Kidney (tissue), 14 donors: Measurements from ENCODE around the gene TM2D1. TPM values are rescaled to one million over a fixed set of nuclear protein-coding genes. Genes with fewer than 3 reads are reported as not detected.
A peak's percentile ranks its signal among the peaks of the same experiment; 100 is the strongest.

Experiments used
- DNase-seq, 5 donors: peaks; one replicate each; pipeline ENCODE4 v3.0.0-alpha.2; 2013 to 2020
- FAIRE-seq: peaks from 2 replicates; lab custom pipeline; 2012; peaks lifted over from hg19 to GRCh38; lab: Jason Lieb, UNC
- H3K27ac ChIP-seq, 2 donors: one replicate each; pipeline ENCODE4 v1.7.0; 2013; ENCODE audit warnings: low read depth in 2 of 2, low read length in 2 of 2, inconsistent platforms in 1 of 2
- H3K27me3 ChIP-seq: one replicate; pipeline ENCODE4 v1.7.1; 2013; ENCODE audit warnings: low read length, inconsistent platforms; ENCODE audit not compliant: control insufficient read depth, insufficient read depth
- H3K36me3 ChIP-seq, 3 donors: one replicate each; pipeline versions ENCODE4 v1.7.0 to v1.7.1; 2013; ENCODE audit warnings: low read length in 3 of 3, control low read depth in 1 of 3, inconsistent platforms in 1 of 3; ENCODE audit not compliant: insufficient read depth in 3 of 3, control insufficient read depth in 2 of 3
- H3K4me1 ChIP-seq, 3 donors: one replicate each; pipeline versions ENCODE4 v1.7.0 to v1.7.1; 2013; ENCODE audit warnings: low read length in 3 of 3, inconsistent platforms in 1 of 3, low read depth in 1 of 3; ENCODE audit not compliant: control insufficient read depth in 2 of 3, insufficient read depth in 2 of 3
- H3K4me3 ChIP-seq, 3 donors: one replicate each; pipeline versions ENCODE4 v1.7.0 to v1.8.1; 2013; ENCODE audit warnings: low read length in 3 of 3, control low read depth in 1 of 3, inconsistent platforms in 1 of 3
- H3K9ac ChIP-seq, 3 donors: one replicate each; pipeline versions ENCODE4 v1.7.0 to v1.7.1; 2013; ENCODE audit warnings: low read length in 3 of 3, control low read depth in 1 of 3, inconsistent platforms in 1 of 3
- H3K9me3 ChIP-seq, 3 donors: one replicate each; pipeline versions ENCODE4 v1.7.0 to v1.7.1; 2013; ENCODE audit warnings: low read length in 3 of 3, control low read depth in 1 of 3, inconsistent platforms in 1 of 3; ENCODE audit not compliant: control insufficient read depth in 2 of 3, insufficient read depth in 1 of 3
- intact Hi-C: fragments of 100-400 bp; cut with DNase I; formaldehyde crosslinking; loops from one replicate; pipeline ENCODE4 v1.11.1; 2022
- polyA plus RNA-seq: library from polyadenylated mRNA; stranded (reverse); fragments of 350-450 nt; fragmentation: Illumina TruSeq; extraction: RNeasy Lipid Tissue Mini Kit (QIAGEN cat#74804); gene quantifications from one replicate; pipeline ENCODE4 v1.2.3, GENCODE V29; 2014; ENCODE audit warnings: low read depth, low replicate concordance; ENCODE audit not compliant: insufficient read depth
- total RNA-seq: library from RNA; stranded (reverse); fragmentation: NEBNext Ultra II Directional; extraction: Animal tissue kit (Norgen Biotek cat#: 25700); gene quantifications from one replicate; pipeline ENCODE4 v1.2.1, GENCODE V29; 2021
- TF ChIP-seq, protein P1 (sequence below): IDR thresholded peaks from 3 replicates; pipeline ENCODE4 v1.5.1; 2012; ENCODE audit warnings: mild to moderate bottlenecking, moderate library complexity, borderline replicate concordance; ENCODE audit not compliant: insufficient read depth; ENCODE audit errors: extremely low read depth
- donor health status: control.
- donor health status: control.
- donor health status: control.
- donor health status: control.
- donor health status: control.
- donor health status: DM: yes; HTN: yes; CAD: no.
- donor health status: Normal renal cell carcinoma (clear cell type).

TM2D1 gene
- total and polyA plus RNA-seq, 2 donors from 2014 or later = 49.6 to 52.6 TPM

DNA sequence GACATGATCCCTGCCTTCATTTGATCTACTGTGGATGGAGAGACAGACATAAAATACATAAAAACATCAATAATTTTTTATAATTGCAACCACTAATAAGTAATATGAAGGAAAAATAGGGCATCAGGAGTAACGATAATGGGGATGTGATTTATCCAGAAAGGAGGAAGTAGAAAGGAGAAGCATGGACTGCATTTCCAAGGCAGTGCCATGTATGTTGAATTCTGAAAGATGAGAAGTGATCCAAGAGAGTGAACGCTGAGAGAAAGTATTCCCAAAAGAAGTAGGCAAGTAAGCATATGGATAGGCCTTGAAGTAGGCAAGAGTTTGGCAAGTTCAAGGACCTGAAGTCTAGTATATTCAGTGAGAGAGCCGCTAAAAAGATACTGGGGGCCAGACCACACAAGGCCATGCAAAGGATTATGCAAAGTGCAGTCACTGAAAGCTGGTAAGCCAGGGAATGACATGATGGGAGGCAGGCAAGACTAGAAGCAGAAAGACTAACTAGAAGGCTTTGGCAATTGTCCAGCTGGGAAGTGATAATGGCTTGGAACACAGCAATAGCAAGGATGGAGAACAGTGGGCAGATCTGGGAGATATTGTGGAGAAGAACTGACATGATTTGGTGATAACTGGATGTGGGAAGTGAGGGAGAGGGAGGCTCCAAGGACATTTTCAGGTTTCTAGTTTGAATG, 85.9 kb downstream of the TM2D1 start:
- no peak for FAIRE-seq
- DNase-seq = no peak
- intact Hi-C loops = no loop called here
- H3K27ac ChIP-seq = peak overlapping the region; percentile 17 to 50
- H3K36me3 ChIP-seq = no peaks in the 10 kb centered on the region
- peaks cover 0 to 3% (median 0%) of the 10 kb centered on the region in 3 donors for H3K4me1 ChIP-seq
- H3K9me3 ChIP-seq = no peaks in the 10 kb centered on the region
- H3K27me3 ChIP-seq = no peaks in the 10 kb centered on the region
- H3K9ac ChIP-seq = no peak overlapping the region
- TF ChIP-seq, protein P1, sequence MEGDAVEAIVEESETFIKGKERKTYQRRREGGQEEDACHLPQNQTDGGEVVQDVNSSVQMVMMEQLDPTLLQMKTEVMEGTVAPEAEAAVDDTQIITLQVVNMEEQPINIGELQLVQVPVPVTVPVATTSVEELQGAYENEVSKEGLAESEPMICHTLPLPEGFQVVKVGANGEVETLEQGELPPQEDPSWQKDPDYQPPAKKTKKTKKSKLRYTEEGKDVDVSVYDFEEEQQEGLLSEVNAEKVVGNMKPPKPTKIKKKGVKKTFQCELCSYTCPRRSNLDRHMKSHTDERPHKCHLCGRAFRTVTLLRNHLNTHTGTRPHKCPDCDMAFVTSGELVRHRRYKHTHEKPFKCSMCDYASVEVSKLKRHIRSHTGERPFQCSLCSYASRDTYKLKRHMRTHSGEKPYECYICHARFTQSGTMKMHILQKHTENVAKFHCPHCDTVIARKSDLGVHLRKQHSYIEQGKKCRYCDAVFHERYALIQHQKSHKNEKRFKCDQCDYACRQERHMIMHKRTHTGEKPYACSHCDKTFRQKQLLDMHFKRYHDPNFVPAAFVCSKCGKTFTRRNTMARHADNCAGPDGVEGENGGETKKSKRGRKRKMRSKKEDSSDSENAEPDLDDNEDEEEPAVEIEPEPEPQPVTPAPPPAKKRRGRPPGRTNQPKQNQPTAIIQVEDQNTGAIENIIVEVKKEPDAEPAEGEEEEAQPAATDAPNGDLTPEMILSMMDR = no peak
- no peak overlapping the region for H3K4me3 ChIP-seq

DNA sequence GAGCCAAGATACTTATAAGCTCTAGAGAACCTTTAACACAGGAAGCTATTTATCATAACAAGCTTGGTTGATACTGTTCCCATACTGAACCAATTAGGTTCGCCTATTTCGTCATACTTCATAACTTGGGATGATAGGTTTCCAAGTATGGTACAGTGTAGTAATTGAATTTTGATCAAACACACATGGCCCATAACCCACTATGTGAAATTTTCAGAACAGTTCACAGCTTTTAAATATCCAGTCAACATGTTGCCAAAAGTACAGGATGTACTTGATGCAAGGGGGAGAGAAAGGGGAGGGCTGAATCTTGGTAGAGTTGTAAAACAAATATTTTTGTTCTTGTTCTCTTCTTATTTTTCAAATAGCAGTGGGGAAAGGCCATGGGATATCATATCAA, 86.6 kb downstream of the TM2D1 start:
- peaks cover 0 to 3% (median 0%) of the 10 kb centered on the region in 3 donors for H3K4me1 ChIP-seq

DNA sequence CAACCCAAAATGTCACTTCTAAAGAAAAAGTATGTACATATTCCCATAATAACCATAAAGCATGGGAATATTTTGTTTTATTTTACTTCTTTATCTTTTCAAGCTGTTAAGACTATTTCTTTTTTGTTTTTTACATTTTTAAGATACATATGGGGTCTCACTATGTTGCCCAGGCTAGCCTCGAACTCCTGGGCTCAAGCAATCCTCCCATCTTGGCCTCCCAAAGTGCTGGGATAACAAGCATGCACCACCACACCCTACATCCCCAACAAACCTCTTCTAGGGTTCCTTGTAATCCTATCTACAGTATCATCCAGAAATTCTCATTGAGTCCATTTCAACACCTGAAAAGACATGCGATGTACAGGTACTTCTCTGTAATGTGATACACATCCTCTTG, 87.5 kb downstream of the TM2D1 start:
- Histone ChIP-seq H3K9ac (no peak overlapping the region), H3K9me3 (no peaks in the 10 kb centered on the region), H3K4me3 (no peak overlapping the region), H3K27ac (no peak overlapping the region), H3K27me3 (no peaks in the 10 kb centered on the region), H3K36me3 (no peaks in the 10 kb centered on the region), H3K4me1 (peaks cover 0 to 3% (median 0%) of the 10 kb centered on the region in 3 donors)
- DNase-seq (no peak), FAIRE-seq (no peak)
- intact Hi-C loops = no loop called here
- TF ChIP-seq, protein P1 = no peak

More for the DNA sequence above, 86.6 kb downstream of the TM2D1 start:
- Histone ChIP-seq H3K9ac (no peak overlapping the region), H3K4me3 (no peak overlapping the region), H3K36me3 (no peaks in the 10 kb centered on the region), H3K27ac (no peak overlapping the region), H3K9me3 (no peaks in the 10 kb centered on the region), H3K27me3 (no peaks in the 10 kb centered on the region)
- TF ChIP-seq, protein P1 = no peak
- intact Hi-C loops = no loop called here
- DNase-seq = peak in 2 of 5 donors; percentile 18 to 62
- FAIRE-seq = no peak
